ENCODE measurements around the gene CTAGE4.
"Not testable (repeated sequence)": the region's sequence is repeated elsewhere in the genome, so short reads cannot be mapped to it uniquely, and the experiment has no call there.

The CTAGE4 gene

GRCh38 chr7:144148224-144148827, 34.9 kb upstream of the CTAGE4 start:
- Histone ChIP-seq H3K4me2 (ENCODE audit: low read length) (no peak overlapping the region), H3K36me3 (replicated peaks; ENCODE audit: low read depth, low read length) (no peaks in the 10 kb centered on the region), H4K20me1 (ENCODE audit: insufficient read depth, low read length) (no peaks in the 10 kb centered on the region), H3K27me3 (ENCODE audit: low read depth, low read length) (peaks cover 7% of the 10 kb centered on the region; the same call in 1 of the 2 replicates), H3K9me3 (ENCODE audit: insufficient read depth, low read length) (peaks cover 9% of the 10 kb centered on the region; the same call in 1 of the 2 replicates), H3K79me2 (ENCODE audit: low read length) (no peaks in the 10 kb centered on the region), H3K9ac (ENCODE audit: low read length) (no peak overlapping the region), H3K4me1 (ENCODE audit: low read length) (no peaks in the 10 kb centered on the region), H3K4me3 (ENCODE audit: low read length) (no peak overlapping the region), H3K27ac (ENCODE audit: low read length) (no peak overlapping the region), H2AFZ (ENCODE audit: low read depth, low read length) (no peak overlapping the region)
- no peak for TF ChIP-seq CTCF (IDR thresholded peaks at IDR 0.05; ENCODE audit: low read depth, low read length)

DNA sequence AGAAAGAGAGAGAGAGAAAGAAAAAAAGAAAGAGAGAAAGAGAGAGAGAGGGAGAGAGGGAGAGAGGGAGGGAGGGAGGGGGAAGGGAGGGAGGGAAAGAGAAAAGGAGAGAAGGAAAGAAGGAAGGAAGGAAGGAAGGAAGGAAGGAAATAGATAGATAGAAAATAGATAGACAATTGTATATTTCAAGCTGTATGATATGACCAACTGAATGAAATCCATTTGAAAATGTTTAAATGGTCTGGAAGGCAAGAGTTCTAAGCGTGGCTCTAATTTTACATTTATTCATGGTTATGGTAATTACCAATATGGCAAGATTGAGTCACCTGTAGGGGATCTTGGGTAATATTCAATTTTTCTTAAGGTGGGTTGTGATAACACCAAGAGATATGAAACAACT, 24.4 kb upstream of the CTAGE4 start:
- Histone ChIP-seq H3K9ac (ENCODE audit: low read length) (no peak overlapping the region), H4K20me1 (ENCODE audit: insufficient read depth, low read length) (no peaks in the 10 kb centered on the region), H3K36me3 (replicated peaks; ENCODE audit: low read depth, low read length) (no peaks in the 10 kb centered on the region), H3K79me2 (ENCODE audit: low read length) (no peaks in the 10 kb centered on the region), H3K4me2 (ENCODE audit: low read length) (no peak overlapping the region), H3K4me1 (ENCODE audit: low read length) (no peaks in the 10 kb centered on the region), H3K4me3 (ENCODE audit: low read length) (no peak overlapping the region), H3K27me3 (ENCODE audit: low read depth, low read length) (no peaks in the 10 kb centered on the region), H3K27ac (ENCODE audit: low read length) (no peak overlapping the region), H3K9me3 (ENCODE audit: insufficient read depth, low read length) (no peaks in the 10 kb centered on the region), H2AFZ (ENCODE audit: low read depth, low read length) (no peak overlapping the region)
- no peak for TF ChIP-seq CTCF (IDR thresholded peaks at IDR 0.05; ENCODE audit: low read depth, low read length)
- TF ChIP-seq EZH2phosphoT487 (IDR thresholded peaks at IDR 0.05; ENCODE audit: low read depth): no peak

GRCh38 chr7:144164784-144165183, 18.5 kb upstream of the CTAGE4 start:
- H3K27ac ChIP-seq (ENCODE audit: low read length): no peak overlapping the region
- no peak overlapping the region for H3K9ac ChIP-seq (ENCODE audit: low read length)
- no peak for TF ChIP-seq CTCF (IDR thresholded peaks at IDR 0.05; ENCODE audit: low read depth, low read length)
- TF ChIP-seq EZH2phosphoT487 (IDR thresholded peaks at IDR 0.05; ENCODE audit: low read depth): no peak
- H3K4me2 ChIP-seq (ENCODE audit: low read length): no peak overlapping the region
- peaks cover 8% of the 10 kb centered on the region; the same call in 1 of the 2 replicates for H3K27me3 ChIP-seq (ENCODE audit: low read depth, low read length)
- no peaks in the 10 kb centered on the region for H3K36me3 ChIP-seq (replicated peaks; ENCODE audit: low read depth, low read length)
- H3K4me1 ChIP-seq (ENCODE audit: low read length): no peaks in the 10 kb centered on the region
- no peak overlapping the region for H3K4me3 ChIP-seq (ENCODE audit: low read length)
- no peaks in the 10 kb centered on the region for H3K9me3 ChIP-seq (ENCODE audit: insufficient read depth, low read length)
- H4K20me1 ChIP-seq (ENCODE audit: insufficient read depth, low read length): no peaks in the 10 kb centered on the region
- H3K79me2 ChIP-seq (ENCODE audit: low read length): no peaks in the 10 kb centered on the region
- H2AFZ ChIP-seq (ENCODE audit: low read depth, low read length): no peak overlapping the region

DNA sequence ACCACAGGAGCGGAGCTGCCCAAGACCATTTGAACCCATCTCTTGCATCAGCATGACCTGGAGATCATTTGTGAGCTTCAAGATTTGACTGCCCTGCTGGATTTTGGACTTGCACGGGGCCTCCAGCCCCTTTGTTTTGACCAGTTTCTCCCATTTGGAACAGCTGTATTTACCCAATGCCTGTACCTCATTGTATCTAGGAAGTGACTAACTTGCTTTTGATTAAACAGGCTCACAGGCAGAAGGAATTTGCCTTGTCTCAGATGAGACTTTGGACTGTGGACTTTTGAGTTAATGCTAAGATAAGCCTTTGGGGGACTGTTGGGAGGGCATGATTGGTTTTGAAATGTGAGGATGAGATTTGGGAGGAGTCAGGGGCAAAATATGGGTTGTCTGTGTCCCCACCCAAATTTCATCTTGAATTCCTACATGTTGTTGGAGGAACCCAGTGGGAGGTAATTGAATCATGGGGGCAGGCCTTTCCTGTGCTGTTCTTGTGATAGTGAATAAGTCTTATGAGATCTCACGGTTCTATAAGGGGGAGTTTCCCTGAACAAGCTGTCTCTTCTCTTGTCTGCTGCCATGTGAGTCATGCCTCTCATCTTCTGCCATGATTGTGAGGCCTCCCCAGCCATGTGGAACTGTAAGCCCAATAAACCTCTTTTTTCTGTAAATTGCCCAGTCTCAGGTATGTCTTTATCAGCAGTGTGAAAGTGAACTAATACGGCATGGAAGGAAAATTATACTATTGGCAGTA, 11.5 kb upstream of the CTAGE4 start:
- H3K27ac ChIP-seq (ENCODE audit: low read length); H3K4me2 ChIP-seq (ENCODE audit: low read length); H3K9ac ChIP-seq (ENCODE audit: low read length); H3K79me2 ChIP-seq (ENCODE audit: low read length); H3K4me1 ChIP-seq (ENCODE audit: low read length); H4K20me1 ChIP-seq (ENCODE audit: insufficient read depth, low read length); H3K9me3 ChIP-seq (ENCODE audit: insufficient read depth, low read length); H3K4me3 ChIP-seq (ENCODE audit: low read length); H2AFZ ChIP-seq (ENCODE audit: low read depth, low read length); H3K36me3 ChIP-seq (replicated peaks; ENCODE audit: low read depth, low read length): not testable (repeated sequence)
- H3K27me3 ChIP-seq (ENCODE audit: low read depth, low read length): peaks cover 26% of the 10 kb centered on the region
